ENCODE results near the gene FTCDNL1. TPM values are rescaled to one million over a fixed set of nuclear protein-coding genes. Genes with fewer than 3 reads are reported as not detected.

FTCDNL1 gene
- total RNA-seq, 1 experiment from 2014 or later = 7.6 TPM

DNA sequence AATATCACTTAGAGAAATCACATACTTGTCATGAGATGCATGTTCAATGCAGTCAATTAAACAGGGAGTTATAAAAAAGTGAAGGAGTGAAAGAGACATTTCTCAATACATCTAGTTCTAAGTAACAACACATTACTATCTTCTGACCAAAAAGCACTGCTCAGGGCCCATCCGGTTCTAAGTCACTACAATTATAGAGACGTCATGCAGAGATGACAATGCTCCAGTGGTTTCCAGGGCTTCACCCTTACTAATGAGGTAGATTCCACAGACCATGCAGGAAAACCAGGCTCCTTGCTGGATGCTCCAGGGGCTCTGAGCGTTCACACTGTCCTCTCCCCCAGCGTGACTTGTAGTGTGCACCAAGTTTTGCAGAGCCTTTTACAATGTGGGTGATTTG is 88.0 kb downstream of the FTCDNL1 start:
- DNase-seq (ENCODE audit: low read depth, low spot score) = peak; percentile 13
- in situ Hi-C loops (cut with HindIII; ENCODE audit: low pct_unique_long_range_greater_than_20kb, low sequenced_read_pairs) = no loop called here

DNA sequence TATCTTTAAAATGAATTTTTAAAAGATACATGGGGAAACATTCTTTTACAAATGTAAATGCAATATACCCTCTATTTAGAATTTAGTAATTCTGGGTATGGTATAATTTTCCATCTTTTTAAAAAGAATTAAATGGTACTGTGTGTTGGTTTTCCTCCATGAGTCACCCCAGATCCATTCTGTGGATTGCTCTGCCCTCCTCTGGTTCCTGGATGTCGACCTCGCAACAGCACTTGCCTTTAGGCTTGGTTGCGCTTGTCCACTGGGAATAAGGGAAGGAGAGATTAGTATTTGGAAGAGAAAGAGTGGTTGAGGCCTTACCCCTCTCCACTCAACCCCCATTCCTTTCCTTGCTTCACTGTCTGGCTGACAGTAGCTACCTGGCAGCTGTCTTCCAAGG is 90.4 kb downstream of the FTCDNL1 start:
- no peak for DNase-seq (ENCODE audit: low read depth, low spot score)
- in situ Hi-C loops (cut with HindIII; ENCODE audit: low pct_unique_long_range_greater_than_20kb, low sequenced_read_pairs) = no loop called here

DNA sequence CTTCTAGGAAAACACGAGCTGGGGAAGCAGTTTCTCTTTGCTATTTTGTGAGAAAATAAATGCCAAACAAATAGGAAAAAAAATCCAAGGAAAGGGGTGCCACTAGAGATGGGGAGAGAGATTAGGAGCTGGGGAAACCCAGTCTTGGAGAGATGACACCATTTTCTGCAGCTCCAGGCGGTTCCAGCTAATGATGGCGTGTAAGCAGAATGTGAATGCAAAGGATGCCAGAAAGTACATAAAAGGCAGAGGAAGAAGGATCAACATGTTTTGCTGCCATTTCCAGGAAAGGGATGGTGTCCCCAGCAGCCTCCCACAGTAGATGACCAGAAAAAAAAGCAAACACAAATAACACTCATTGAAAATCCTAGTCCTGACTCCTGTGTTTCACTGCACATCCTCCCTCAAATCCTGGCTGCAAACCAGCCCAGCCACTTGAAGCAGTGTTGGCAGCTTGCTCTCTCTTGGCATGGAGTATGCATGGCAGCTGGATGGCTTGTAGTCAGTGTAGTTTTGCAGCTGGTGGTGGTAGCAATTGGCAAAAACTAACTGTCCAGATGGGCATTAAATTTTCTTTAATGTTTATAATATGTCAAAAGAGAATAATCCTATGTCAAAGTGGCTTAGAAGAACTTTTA is 93.6 kb downstream of the FTCDNL1 start:
- DNase-seq (ENCODE audit: low read depth, low spot score) = no peak
- in situ Hi-C loops (cut with HindIII; ENCODE audit: low pct_unique_long_range_greater_than_20kb, low sequenced_read_pairs) = no loop called here

DNA sequence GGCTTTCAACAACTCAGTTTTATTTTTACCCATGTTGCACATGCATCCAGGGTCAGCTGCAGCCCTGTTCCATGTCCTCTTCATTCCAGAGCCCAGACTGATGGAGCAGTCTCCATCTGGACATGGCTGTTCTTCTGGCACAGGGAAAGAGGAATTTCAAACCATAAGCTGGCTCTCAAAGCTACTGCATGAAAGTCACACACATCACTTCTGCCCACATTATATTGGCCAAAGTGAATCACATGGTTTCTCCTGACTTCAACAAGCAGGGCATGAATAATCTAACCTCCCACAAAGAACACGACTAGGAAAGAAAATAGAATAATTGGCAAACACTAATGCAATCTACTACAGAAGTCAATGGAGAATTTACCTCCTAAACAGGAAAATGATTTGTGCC is 94.2 kb downstream of the FTCDNL1 start:
- no peak for DNase-seq (ENCODE audit: low read depth, low spot score)
- in situ Hi-C loops (cut with HindIII; ENCODE audit: low pct_unique_long_range_greater_than_20kb, low sequenced_read_pairs) = no loop called here

DNA sequence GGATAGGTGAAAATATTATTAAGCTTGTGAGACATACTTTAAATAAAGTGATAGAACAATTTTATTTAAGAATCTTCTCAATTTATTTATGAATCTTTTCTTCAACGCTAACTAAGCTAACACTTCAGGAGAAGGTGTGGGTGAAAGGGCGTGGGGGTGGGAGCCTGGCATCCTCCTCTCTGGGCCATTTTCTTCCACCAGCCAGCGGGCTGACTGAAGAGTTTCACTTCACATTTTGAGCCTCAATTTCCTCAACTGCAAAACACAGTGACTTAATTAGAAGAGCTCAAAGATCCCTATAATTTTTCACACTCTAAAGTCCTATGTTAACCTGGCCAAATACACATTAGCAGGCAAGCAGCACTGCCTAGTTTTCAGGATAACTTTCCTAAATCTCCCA is 94.8 kb downstream of the FTCDNL1 start:
- in situ Hi-C loops (cut with HindIII; ENCODE audit: low pct_unique_long_range_greater_than_20kb, low sequenced_read_pairs) = no loop called here
- no peak for DNase-seq (ENCODE audit: low read depth, low spot score)

DNA sequence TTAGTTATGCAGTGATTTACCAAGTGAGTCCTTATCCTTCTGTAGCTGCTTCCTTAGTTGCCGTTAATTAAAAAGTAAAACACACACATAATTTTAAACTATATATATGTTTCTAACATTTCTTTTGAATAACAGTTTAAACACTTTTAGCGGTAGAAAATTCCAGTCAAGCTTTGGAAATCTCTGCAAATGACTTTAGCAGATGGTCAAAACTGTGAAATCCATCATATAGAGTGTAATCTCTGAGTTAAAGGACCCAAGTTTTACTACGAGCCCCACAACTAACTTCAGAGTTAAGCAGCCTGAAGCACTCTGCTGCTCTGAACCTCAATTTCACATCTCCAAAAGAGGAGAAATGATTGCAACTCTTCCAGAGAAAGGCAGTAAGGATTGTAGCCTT is 96.2 kb downstream of the FTCDNL1 start:
- in situ Hi-C loops (cut with HindIII; ENCODE audit: low pct_unique_long_range_greater_than_20kb, low sequenced_read_pairs) = no loop called here
- DNase-seq (ENCODE audit: low read depth, low spot score) = no peak

DNA sequence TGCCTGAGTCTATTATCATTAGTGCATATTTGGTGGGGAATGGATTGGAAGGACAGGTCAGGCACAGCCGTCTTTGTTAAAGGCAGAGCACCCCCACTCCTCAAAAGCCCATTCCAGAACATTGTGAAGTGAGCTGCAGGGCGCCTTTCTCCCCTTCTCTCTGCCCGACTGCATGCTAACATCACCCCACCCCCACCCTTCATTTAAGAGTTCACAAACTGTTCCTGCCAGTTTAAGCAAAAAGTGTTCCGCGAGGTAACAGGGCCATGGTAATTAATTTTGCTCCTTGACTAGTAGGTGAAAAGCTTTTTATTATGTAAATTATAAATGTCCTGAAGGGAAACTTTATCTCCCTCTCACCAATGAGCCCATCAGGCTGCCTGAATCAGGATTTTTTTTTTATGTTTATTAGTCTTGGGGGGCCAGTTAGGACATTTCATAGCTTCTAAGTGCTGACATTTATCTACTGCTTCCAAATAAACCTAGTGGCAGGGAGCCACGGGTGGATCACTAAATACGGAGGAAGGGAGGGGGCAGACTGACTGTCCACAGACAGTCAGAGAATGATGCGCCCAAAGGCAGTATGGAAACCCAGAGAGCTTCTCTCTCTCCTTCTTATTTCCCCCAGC is 99.4 kb downstream of the FTCDNL1 start:
- no peak for DNase-seq (ENCODE audit: low read depth, low spot score)
- in situ Hi-C loops (cut with HindIII; ENCODE audit: low pct_unique_long_range_greater_than_20kb, low sequenced_read_pairs) = no loop called here

DNA sequence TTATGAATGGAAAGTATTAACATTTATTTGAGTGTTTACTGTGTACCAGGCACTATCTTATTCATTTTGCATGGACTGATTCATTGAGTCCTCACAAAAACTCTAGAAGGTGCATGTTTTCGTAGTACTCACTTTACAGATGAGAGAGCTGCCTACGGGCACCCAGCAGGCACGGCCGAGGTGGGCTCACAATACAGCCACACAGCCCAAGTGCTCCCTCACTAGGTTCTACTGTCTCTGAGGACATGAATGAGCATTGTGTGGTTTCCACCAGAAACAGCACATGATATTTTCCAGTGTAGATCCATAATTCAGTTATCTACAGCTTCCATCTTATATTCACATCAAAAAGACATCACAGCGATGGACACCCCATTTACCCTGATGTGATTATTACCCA is 101.4 kb downstream of the FTCDNL1 start:
- in situ Hi-C loops (cut with HindIII; ENCODE audit: low pct_unique_long_range_greater_than_20kb, low sequenced_read_pairs) = no loop called here
- DNase-seq (ENCODE audit: low read depth, low spot score) = peak; percentile 73

DNA sequence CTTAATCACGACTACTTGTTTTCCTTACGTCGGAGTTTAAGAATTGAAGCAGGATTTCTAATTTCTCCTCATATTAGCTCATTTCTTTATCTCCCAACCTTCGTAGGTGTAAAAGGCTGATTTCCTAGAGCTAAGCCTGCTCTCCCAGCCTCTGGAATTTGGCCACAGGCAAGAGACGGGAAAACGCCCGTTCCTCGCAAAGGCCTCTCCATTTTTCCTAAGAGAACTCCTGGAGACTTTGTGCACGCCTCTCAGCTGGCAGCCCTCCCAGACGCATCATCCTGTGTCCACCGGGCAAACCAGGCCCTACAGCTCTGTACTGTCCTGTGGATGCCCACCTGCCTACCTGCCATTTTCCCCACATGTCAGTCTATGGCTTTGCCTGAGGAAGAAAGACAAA is 106.3 kb downstream of the FTCDNL1 start:
- in situ Hi-C loops (cut with HindIII; ENCODE audit: low pct_unique_long_range_greater_than_20kb, low sequenced_read_pairs) = no loop called here
- DNase-seq (ENCODE audit: low read depth, low spot score) = no peak

DNA sequence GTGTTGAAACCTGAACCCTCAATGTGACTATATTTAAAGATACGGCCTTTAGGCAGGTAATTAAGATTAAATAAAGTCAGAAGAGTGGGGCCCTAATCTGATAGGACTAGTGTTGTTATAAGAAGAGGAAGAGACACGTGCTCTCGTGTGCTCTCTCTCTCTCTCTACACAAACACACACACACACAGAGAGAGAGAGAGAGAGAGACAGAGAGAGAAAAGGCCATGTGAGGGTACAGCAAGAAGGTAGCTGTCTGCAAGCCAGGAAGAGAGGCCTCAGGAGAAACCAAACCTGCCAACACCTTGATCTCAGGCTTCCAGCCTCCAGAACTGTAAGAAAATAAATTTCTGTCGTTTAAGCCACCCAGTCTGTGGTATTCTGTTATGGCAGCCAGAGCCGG is 106.7 kb downstream of the FTCDNL1 start:
- in situ Hi-C loops (cut with HindIII; ENCODE audit: low pct_unique_long_range_greater_than_20kb, low sequenced_read_pairs) = no loop called here
- DNase-seq (ENCODE audit: low read depth, low spot score) = no peak

DNA sequence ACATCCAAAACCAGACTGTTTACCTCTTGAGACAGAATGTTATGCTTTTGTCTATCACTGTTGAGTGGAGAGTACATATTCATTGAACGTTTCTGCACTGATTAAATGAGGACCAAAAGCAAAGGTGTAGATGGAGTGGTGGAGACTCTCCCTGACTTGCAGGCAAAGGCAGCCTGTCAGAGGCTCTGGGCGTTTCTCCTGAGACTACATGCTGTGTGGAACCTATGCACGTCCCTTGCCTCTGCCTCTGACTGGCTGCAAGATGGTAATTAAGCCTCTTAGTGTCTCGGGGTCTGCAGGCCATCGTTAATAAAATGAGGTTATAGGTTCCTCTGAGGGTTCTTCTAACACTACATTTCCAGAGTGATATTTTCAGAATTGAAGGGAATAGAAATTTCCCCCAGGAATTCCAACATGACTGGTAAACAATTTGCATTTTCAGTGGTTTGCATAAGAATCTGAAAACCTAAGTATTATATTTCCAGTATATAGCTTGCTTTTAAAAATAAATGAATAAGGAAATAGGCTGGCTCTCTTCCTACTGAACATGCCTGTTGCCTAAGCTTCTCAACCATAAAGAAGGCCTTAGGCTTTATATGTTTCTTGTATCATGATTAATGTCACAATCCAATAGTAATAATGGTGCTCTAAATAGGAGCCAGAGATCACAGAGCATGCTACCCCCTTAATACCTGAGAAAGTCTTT is 107.4 kb downstream of the FTCDNL1 start:
- DNase-seq (ENCODE audit: low read depth, low spot score) = no peak
- in situ Hi-C loops (cut with HindIII; ENCODE audit: low pct_unique_long_range_greater_than_20kb, low sequenced_read_pairs) = no loop called here

DNA sequence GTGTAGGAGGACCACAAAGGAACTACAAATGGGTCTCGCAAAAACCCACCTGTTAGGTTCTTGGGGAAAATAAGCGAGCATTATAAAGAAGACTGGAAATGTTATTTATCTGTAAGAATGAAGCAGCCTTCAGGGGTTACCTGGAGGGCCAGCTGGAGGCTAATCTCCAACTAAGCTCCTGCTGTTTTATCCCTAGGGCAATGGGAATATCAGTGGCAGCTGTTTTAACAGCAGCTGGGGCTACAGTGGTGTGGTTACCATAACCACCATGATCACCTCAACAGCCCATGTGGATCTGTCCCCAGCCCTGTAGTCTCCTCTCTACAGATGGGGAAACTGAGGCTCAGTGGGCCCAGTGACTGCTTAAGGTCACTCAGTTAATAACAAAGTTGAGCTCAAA is 108.1 kb downstream of the FTCDNL1 start:
- no peak for DNase-seq (ENCODE audit: low read depth, low spot score)
- in situ Hi-C loops (cut with HindIII; ENCODE audit: low pct_unique_long_range_greater_than_20kb, low sequenced_read_pairs) = no loop called here

DNA sequence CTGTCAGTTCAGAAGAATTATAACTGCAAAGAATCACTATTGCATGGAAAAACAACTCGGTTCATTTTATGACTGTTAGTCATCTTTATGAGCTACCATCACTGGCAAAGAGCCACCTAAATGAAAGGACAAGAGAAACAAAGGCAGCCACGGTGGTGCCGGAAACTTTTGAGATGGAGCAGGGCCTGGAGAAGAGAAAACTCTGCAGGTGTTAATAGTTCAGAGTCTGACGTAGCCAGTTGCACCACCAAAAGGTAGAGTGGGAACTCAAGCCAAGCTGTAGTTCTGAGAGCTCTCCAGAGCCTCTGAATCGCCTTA is 110.9 kb downstream of the FTCDNL1 start:
- in situ Hi-C loops (cut with HindIII; ENCODE audit: low pct_unique_long_range_greater_than_20kb, low sequenced_read_pairs) = no loop called here
- DNase-seq (ENCODE audit: low read depth, low spot score) = no peak

DNA sequence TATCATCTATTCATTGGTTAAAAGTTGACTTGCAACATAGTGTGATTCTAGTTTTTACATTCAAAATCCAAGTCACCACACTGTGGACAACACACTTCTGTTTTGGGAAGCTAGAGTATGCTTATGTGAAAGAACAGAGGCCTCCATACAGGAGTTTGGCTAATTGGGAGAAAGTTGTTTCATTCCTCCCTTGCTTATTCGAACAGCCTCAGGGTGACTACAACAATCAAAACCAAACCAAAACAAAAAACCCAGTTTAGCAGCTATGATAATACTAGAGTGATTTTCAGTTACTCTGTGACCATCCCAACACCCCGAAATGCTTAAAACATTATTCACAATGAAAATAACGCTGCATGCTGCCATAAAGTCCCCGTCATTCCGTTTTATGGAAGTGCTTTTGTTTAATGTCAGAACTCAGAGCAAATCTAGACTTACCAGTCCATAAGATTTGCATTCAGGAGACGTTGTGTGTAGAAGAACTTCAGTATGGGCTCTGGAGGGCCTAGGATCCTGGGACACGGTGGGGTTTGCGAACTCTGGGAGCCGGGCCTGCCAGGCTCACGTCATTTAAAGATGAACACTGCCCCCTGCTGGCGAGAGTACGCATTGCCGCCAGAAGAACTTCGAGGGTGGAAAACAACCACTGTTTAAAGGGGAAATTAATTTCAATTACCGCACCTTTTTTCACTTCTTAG is 111.4 kb downstream of the FTCDNL1 start:
- in situ Hi-C loops (cut with HindIII; ENCODE audit: low pct_unique_long_range_greater_than_20kb, low sequenced_read_pairs) = no loop called here
- DNase-seq (ENCODE audit: low read depth, low spot score) = peak; percentile 59

DNA sequence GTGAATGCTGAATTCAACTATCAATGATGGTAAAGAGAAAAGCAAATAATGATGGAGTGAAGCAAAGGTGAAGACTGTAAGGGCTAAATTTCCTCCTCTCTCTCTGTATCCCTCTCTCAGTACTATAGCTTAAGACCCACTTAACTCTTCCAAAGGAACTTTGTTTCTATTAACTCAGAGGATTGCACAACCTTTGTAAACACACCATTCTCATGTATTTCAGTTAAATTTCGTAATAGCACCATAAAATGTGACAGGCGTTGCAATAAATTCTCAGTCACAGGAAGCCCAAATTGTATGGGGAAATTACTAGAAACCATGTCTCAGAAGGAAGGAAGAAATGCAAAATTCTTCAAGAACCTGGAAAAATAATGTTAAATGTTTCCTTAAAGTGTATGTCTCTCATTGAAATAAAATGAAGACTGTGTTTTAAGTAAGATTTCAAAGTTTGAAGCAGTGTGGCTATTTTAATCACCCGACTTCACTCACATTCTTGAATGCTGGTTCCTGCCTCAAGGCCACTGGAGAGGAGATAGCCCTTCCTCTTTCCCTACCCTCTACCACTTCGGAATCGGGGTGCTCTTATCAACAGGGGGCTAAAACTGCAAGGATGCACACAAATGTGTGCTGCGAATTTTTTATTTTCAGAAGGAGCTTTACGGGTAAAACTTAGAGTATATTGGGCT is 112.1 kb downstream of the FTCDNL1 start:
- DNase-seq (ENCODE audit: low read depth, low spot score) = peak; percentile 40
- in situ Hi-C loops (cut with HindIII; ENCODE audit: low pct_unique_long_range_greater_than_20kb, low sequenced_read_pairs) = no loop called here

DNA sequence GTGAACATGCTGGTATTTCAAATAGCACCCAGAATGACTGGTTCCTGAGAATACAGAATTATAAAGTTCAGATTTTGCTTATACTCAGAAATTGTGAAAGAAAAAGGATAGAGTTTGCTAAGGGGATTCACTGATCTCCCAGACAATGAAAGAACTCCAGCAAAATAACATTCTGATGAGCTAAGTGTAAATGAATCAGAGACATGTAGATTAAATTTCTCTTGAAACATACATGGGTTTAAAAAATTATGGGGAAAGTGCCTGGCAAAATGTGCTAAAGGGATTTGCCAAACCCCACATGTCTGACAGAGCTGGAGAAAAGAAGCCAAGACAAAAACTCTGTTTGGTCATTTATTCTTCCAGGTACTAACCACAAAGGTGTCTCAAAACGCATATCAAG is 116.3 kb downstream of the FTCDNL1 start:
- DNase-seq (ENCODE audit: low read depth, low spot score) = no peak
- in situ Hi-C loops (cut with HindIII; ENCODE audit: low pct_unique_long_range_greater_than_20kb, low sequenced_read_pairs) = no loop called here

DNA sequence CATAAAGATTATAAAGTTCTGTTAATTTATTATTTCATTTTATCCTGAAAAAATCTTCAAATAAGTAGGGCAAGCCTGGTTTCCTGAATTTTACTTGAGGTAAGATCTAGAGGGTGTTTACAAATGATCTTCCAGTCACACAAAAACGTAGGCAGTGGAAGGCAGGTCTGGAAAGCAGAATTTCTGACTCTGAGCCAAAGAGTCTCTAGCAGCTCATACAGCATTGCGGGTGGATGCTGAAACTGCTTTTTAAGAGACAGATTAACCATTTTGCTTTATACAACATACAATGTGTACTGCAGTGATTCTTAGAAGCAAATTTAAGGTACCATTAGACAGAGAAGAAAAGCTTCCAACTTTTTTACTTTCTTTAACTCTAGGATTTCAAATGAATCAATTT is 117.0 kb downstream of the FTCDNL1 start:
- no peak for DNase-seq (ENCODE audit: low read depth, low spot score)
- in situ Hi-C loops (cut with HindIII; ENCODE audit: low pct_unique_long_range_greater_than_20kb, low sequenced_read_pairs) = no loop called here

DNA sequence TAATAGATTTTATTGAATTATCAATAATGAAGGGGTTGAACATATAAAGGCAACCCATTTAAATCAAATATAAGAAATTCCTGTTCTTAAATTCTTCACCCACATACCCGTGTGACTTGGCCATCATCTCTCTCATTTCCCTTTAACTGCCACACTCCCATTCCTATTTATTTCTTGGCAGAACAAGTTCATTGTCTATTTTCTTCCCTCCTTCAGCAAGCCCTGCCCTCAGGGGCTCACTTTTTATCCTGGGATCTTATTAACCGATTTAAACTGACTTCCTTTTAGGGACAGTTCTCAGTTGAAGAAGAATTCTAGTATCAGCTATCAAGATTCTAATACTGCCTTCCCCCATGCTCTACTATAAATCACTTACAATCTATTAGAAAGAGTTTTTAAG is 123.2 kb downstream of the FTCDNL1 start:
- peak; percentile 16 for DNase-seq (ENCODE audit: low read depth, low spot score)
- in situ Hi-C loops (cut with HindIII; ENCODE audit: low pct_unique_long_range_greater_than_20kb, low sequenced_read_pairs) = no loop called here
